AG04450 (cell line): ENCODE results near the gene FAT2. TPM values are rescaled to one million over a fixed set of nuclear protein-coding genes. Genes with fewer than 3 reads are reported as not detected.

Experiments used
- CTCF ChIA-PET: fragments of 300-600, 350-600 bp; formaldehyde crosslinking; extraction: SDS; loops from one replicate; lab custom pipeline; 2022; ENCODE audit warnings: antibody characterized with exemption, inconsistent platforms; lab: Charles Lee
- POLR2A ChIA-PET: fragments of 350-600 bp; formaldehyde crosslinking; extraction: SDS; loops from one replicate; lab custom pipeline; 2021; ENCODE audit warnings: antibody characterized with exemption, inconsistent platforms; lab: Yijun Ruan, JAX
- DNase-seq: peaks from one replicate; pipeline ENCODE4 v3.0.0-alpha.2; 2011; ENCODE audit warnings: low read depth, low spot score
- H3K27ac ChIP-seq: one replicate; pipeline ENCODE4 v1.5.1; 2012; ENCODE audit warnings: low read depth, low read length, control low read depth
- H3K27me3 ChIP-seq: one replicate; pipeline ENCODE4 v1.6.0; 2012; ENCODE audit warnings: low read length; ENCODE audit not compliant: control insufficient read depth, insufficient read depth
- H3K4me3 ChIP-seq: 2 replicates; pipeline ENCODE4 v1.5.1; 2011; ENCODE audit warnings: mild to moderate bottlenecking, low read depth, low read length, control low read depth
- H3K9me3 ChIP-seq: 2 replicates; pipeline ENCODE4 v1.5.1; 2012; ENCODE audit warnings: low read length; ENCODE audit not compliant: control insufficient read depth, insufficient read depth
- CTCF ChIP-seq: IDR thresholded peaks from 2 replicates; pipeline ENCODE4 v1.5.1; 2011; ENCODE audit warnings: low read depth, low read length, control low read depth, inconsistent platforms
- polyA minus RNA-seq: library from RNA; depleted of rRNA, polyadenylated mRNA; stranded (reverse); fragments of >200 nt; gene quantifications from 2 replicates; pipeline ENCODE4 v1.2.3, GENCODE V29; 2011; rRNA and poly(A)+ RNA removed
- polyA plus RNA-seq: library from polyadenylated mRNA; depleted of rRNA; stranded (reverse); fragments of >200 nt; gene quantifications from 2 replicates; pipeline ENCODE4 v1.2.3, GENCODE V29; 2011; rRNA removed

FAT2 gene
- 0.01 TPM in 1 of 2 replicates, not detected in the other for polyA plus RNA-seq
- polyA minus RNA-seq: 0.04 and 0.05 TPM in 2 replicates

GRCh38 chr5:151591144-151591819 is at the start of gene FAT2:
TSS of gene FAT2 (minus strand) at chr5:151591331. CDS start at chr5:151568931, 22,400 bp downstream.
- Histone ChIP-seq H3K27ac (no peak within 1 kb of the TSS), H3K4me3 (no peak within 1 kb of the TSS), H3K9me3 (no peaks in the 10 kb centered on the region), H3K27me3 (peaks cover 17% of the 10 kb centered on the region)
- CTCF ChIA-PET: interaction anchor here (1.2 kb wide), 1 partner anchor 61 kb away, joined by 3 read pairs; no protein-coding TSS in a partner anchor
- no peak for DNase-seq
- TF ChIP-seq CTCF: no peak
- POLR2A ChIA-PET: no interaction called here

GRCh38 chr5:151638619-151639018 is 47.5 kb upstream of the FAT2 start:
- no peak for TF ChIP-seq CTCF
- POLR2A ChIA-PET: no interaction called here
- H3K4me3 ChIP-seq: no peak overlapping the region
- CTCF ChIA-PET: interaction anchor here (5.0 kb wide), 1 partner anchor 14 kb away, joined by 42 read pairs; no protein-coding TSS in a partner anchor
- no peak overlapping the region for H3K27ac ChIP-seq
- peaks cover 27% of the 10 kb centered on the region for H3K27me3 ChIP-seq
- H3K9me3 ChIP-seq: no peaks in the 10 kb centered on the region
- DNase-seq: no peak

- no peak for TF ChIP-seq CTCF
- Histone ChIP-seq H3K27me3 (peaks cover 20% of the 10 kb centered on the region), H3K27ac (no peak overlapping the region), H3K4me3 (no peak overlapping the region), H3K9me3 (no peaks in the 10 kb centered on the region)
- POLR2A ChIA-PET: no interaction called here
- CTCF ChIA-PET: interaction anchor here (0.5 to 5.0 kb wide), 2 partner anchors 15 to 635 kb away, joined by 3 to 42 read pairs; no protein-coding TSS in a partner anchor
- DNase-seq: no peak
Measured at GRCh38 chr5:151637676-151638075, 46.5 kb upstream of the FAT2 start.

- Histone ChIP-seq H3K27me3 (peaks cover 13% of the 10 kb centered on the region), H3K9me3 (no peaks in the 10 kb centered on the region), H3K27ac (no peak overlapping the region), H3K4me3 (no peak overlapping the region)
- CTCF ChIA-PET: interaction anchor here (0.8 kb wide), 2 partner anchors 19 to 395 kb away, joined by 3 read pairs; no protein-coding TSS in a partner anchor
- no peak for DNase-seq
- POLR2A ChIA-PET: no interaction called here
- no peak for TF ChIP-seq CTCF
Measured at GRCh38 chr5:151633892-151634291, 42.8 kb upstream of the FAT2 start.

- ChIA-PET CTCF (interaction anchor here (0.8 kb wide), 1 partner anchor 394 kb away, joined by 3 read pairs; no protein-coding TSS in a partner anchor), POLR2A (no interaction called here)
Measured at GRCh38 chr5:151632941-151633340, 41.8 kb upstream of the FAT2 start.

More at GRCh38 chr5:151632941-151633340, 41.8 kb upstream of the FAT2 start:
- H3K9me3 ChIP-seq: no peaks in the 10 kb centered on the region
- no peak overlapping the region for H3K4me3 ChIP-seq
- H3K27me3 ChIP-seq: peaks cover 10% of the 10 kb centered on the region
- TF ChIP-seq CTCF: no peak
- H3K27ac ChIP-seq: no peak overlapping the region
- DNase-seq: no peak
